Measurements from ENCODE around the gene RFWD3. TPM values are rescaled to one million over a fixed set of nuclear protein-coding genes. Genes with fewer than 3 reads are reported as not detected.
"Not testable (repeated sequence)": the region's sequence is repeated elsewhere in the genome, so short reads cannot be mapped to it uniquely, and the experiment has no call there.

The RFWD3 gene
- polyA plus RNA-seq, 3 donors, result 5.0 to 8.4 (median 8.4) TPM

GRCh38 chr16:74654536-74655050, 12.1 kb downstream of the RFWD3 start:
- Histone ChIP-seq H3K9me3 (replicated peaks in 1 of 2; ENCODE audit: control insufficient read depth in 1 of 2, insufficient read depth in 1 of 2, low read length in 2 of 2) (no peaks in the 10 kb centered on the region), H3K4me3 (replicated peaks in 1 of 3; ENCODE audit: low read depth in 2 of 3, low read length in 3 of 3) (no peak overlapping the region), H3K36me3 (replicated peaks in 1 of 2; ENCODE audit: control insufficient read depth in 1 of 2, insufficient read depth in 2 of 2, low read length in 2 of 2) (peaks cover 31 to 89% of the 10 kb centered on the region in 2 donors), H3K79me2 (ENCODE audit: insufficient read depth, low read length) (peaks cover 100% of the 10 kb centered on the region), H3K4me1 (ENCODE audit: control insufficient read depth in 1 of 2, insufficient read depth in 2 of 2, low read length in 2 of 2) (peaks cover 16 to 18% of the 10 kb centered on the region in 2 donors), H4K20me1 (ENCODE audit: insufficient read depth, low read length) (peaks cover 44% of the 10 kb centered on the region), H3K9ac (ENCODE audit: insufficient read depth, low read length, poor library complexity, severe bottlenecking) (no peak overlapping the region), H3K27me3 (ENCODE audit: control insufficient read depth in 2 of 2, insufficient read depth in 2 of 2, low read length in 2 of 2) (no peaks in the 10 kb centered on the region), H3K27ac (ENCODE audit: low read depth in 1 of 2, low read length in 2 of 2) (peak overlapping the region in 1 of 2 donors; percentile 6), H2AFZ (ENCODE audit: insufficient read depth, low read depth, low read length, poor library complexity, severe bottlenecking) (no peak overlapping the region), H3K4me2 (replicated peaks; ENCODE audit: extremely low read depth, low read length, poor library complexity, severe bottlenecking) (no peak overlapping the region)
- H3K4me1 Mint-ChIP-seq, result peaks cover 37% of the 10 kb centered on the region
- no peak for DNase-seq
- no CpG with 5 or more reads among the region's 3 CpGs for WGBS (ENCODE audit: insufficient coverage)
- H3K27ac Mint-ChIP-seq, result peak overlapping the region in 3 of 7 donors; percentile 8 to 65 (median 30)
- TF ChIP-seq CTCF (IDR thresholded peaks at IDR 0.05), result no peak
- peaks cover 49 to 66% of the 10 kb centered on the region in 2 donors for H3K36me3 Mint-ChIP-seq
- intact Hi-C loops (cut with micrococcal nuclease), result no loop called here
- no peaks in the 10 kb centered on the region for H3K9me3 Mint-ChIP-seq
- H3K4me3 Mint-ChIP-seq, result no peak overlapping the region
- H3K27me3 Mint-ChIP-seq (ENCODE audit: low read depth in 3 of 3), result no peaks in the 10 kb centered on the region

DNA sequence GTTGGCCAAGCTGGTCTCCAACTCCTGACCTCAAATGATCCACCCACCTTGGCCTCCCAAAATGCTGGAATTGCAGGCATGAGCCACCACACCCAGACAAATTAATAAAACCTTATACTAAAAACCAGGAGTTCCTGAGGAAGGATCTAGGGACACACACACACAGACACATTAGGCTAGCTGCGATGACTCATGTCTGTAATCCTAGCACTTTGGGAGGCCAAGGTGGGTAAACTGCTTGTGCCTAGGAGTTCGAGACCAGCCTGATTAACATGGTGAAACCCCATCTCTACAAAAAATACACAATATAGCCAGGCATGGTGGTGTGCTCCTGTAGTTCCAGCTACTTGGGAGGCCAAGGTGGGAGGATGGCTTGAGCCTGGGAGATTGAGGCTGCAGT, 13.8 kb downstream of the RFWD3 start:
- Mint-ChIP-seq H3K4me1 (peaks cover 22% of the 10 kb centered on the region), H3K27ac (peak overlapping the region in 4 of 7 donors; percentile 36 to 81 (median 68)), H3K36me3 (peaks cover 53 to 66% of the 10 kb centered on the region in 2 donors)
- H3K4me3 Mint-ChIP-seq; DNase-seq; H3K9me3 Mint-ChIP-seq; H3K4me3 ChIP-seq (replicated peaks in 1 of 3; ENCODE audit: low read depth in 2 of 3, low read length in 3 of 3); H2AFZ ChIP-seq (ENCODE audit: insufficient read depth, low read depth, low read length, poor library complexity, severe bottlenecking); H3K27me3 Mint-ChIP-seq (ENCODE audit: low read depth in 3 of 3); H3K27me3 ChIP-seq (ENCODE audit: control insufficient read depth in 2 of 2, insufficient read depth in 2 of 2, low read length in 2 of 2); H3K4me1 ChIP-seq (ENCODE audit: control insufficient read depth in 1 of 2, insufficient read depth in 2 of 2, low read length in 2 of 2); H3K9ac ChIP-seq (ENCODE audit: insufficient read depth, low read length, poor library complexity, severe bottlenecking); H3K4me2 ChIP-seq (replicated peaks; ENCODE audit: extremely low read depth, low read length, poor library complexity, severe bottlenecking); H3K9me3 ChIP-seq (replicated peaks in 1 of 2; ENCODE audit: control insufficient read depth in 1 of 2, insufficient read depth in 1 of 2, low read length in 2 of 2); intact Hi-C loops (cut with micrococcal nuclease): not testable (repeated sequence)
- peaks cover 30% of the 10 kb centered on the region for H4K20me1 ChIP-seq (ENCODE audit: insufficient read depth, low read length)
- peaks cover 99% of the 10 kb centered on the region for H3K79me2 ChIP-seq (ENCODE audit: insufficient read depth, low read length)
- no CpG with 5 or more reads among the region's 2 CpGs for WGBS (ENCODE audit: insufficient coverage)
- peaks cover 38 to 91% of the 10 kb centered on the region in 2 donors for H3K36me3 ChIP-seq (replicated peaks in 1 of 2; ENCODE audit: control insufficient read depth in 1 of 2, insufficient read depth in 2 of 2, low read length in 2 of 2)
- peak overlapping the region in 1 of 2 donors; percentile 57 for H3K27ac ChIP-seq (ENCODE audit: low read depth in 1 of 2, low read length in 2 of 2)
